NT2/D1 (cell line): Measurements from ENCODE around the gene CCDC97.

ENCODE experiments used
- DNase-seq: peaks from one replicate; pipeline ENCODE4 v3.0.0-alpha.2; 2011; ENCODE audit warnings: low read depth, low spot score
- H3K27me3 ChIP-seq: 2 replicates; pipeline ENCODE4 v1.6.0; 2011; ENCODE audit warnings: mild to moderate bottlenecking; ENCODE audit not compliant: insufficient read length, insufficient read depth
- H3K36me3 ChIP-seq: 2 replicates; pipeline ENCODE4 v1.6.1; 2011; ENCODE audit warnings: mild to moderate bottlenecking, low read length, mixed read lengths; ENCODE audit not compliant: insufficient read depth, insufficient read length
- H3K4me1 ChIP-seq: 2 replicates; pipeline ENCODE4 v1.5.1; 2011; ENCODE audit not compliant: insufficient read depth, insufficient read length
- H3K4me3 ChIP-seq: 2 replicates; pipeline ENCODE4 v1.5.1; 2011; ENCODE audit warnings: low read depth; ENCODE audit not compliant: insufficient read length
- H3K9ac ChIP-seq: 2 replicates; pipeline ENCODE4 v1.6.0; 2011; ENCODE audit warnings: low read depth; ENCODE audit not compliant: insufficient read length
- H3K9me3 ChIP-seq: 2 replicates; pipeline ENCODE4 v1.5.1; 2011; ENCODE audit warnings: mild to moderate bottlenecking, low read length; ENCODE audit not compliant: insufficient read depth
- SUZ12 ChIP-seq: IDR thresholded peaks from 2 replicates; pipeline ENCODE4 v1.6.1; 2011; ENCODE audit not compliant: insufficient read length, insufficient read depth; ENCODE audit errors: extremely low read depth
- YY1 ChIP-seq: IDR thresholded peaks from 2 replicates; pipeline ENCODE4 v1.6.1; 2011; ENCODE audit not compliant: insufficient read length, insufficient read depth
- ZNF274 ChIP-seq: IDR thresholded peaks from 2 replicates; pipeline ENCODE4 v1.6.1; 2011; ENCODE audit warnings: mild to moderate bottlenecking, low read depth, low read length

Gene CCDC97

GRCh38 chr19:41372501-41372900 lies 62.5 kb downstream of the CCDC97 start:
- no peak for TF ChIP-seq ZNF274
- no peak for TF ChIP-seq YY1
- TF ChIP-seq SUZ12: no peak
- no peaks in the 10 kb centered on the region for H3K9me3 ChIP-seq

GRCh38 chr19:41373993-41374392 lies 64.0 kb downstream of the CCDC97 start:
- Histone ChIP-seq H3K4me3 (no peak overlapping the region), H3K9ac (no peak overlapping the region), H3K4me1 (peaks cover 3% of the 10 kb centered on the region), H3K9me3 (no peaks in the 10 kb centered on the region), H3K36me3 (peaks cover 4% of the 10 kb centered on the region), H3K27me3 (no peaks in the 10 kb centered on the region)
- TF ChIP-seq SUZ12 (no peak), YY1 (no peak), ZNF274 (no peak)
- no peak for DNase-seq

More at GRCh38 chr19:41372501-41372900, 62.5 kb downstream of the CCDC97 start:
- H3K4me1 ChIP-seq: peaks cover 3% of the 10 kb centered on the region
- peaks cover 4% of the 10 kb centered on the region for H3K36me3 ChIP-seq
- no peaks in the 10 kb centered on the region for H3K27me3 ChIP-seq
- no peak overlapping the region for H3K4me3 ChIP-seq
- H3K9ac ChIP-seq: no peak overlapping the region
- DNase-seq: no peak
